Stimulated activated CD8-positive, alpha-beta memory T cell treated with anti-CD3 and anti-CD28 coated beads, Interleukin-7, amount 100 ng/mL, for 48 hours (primary cell): ENCODE measurements around the gene C9orf152.
"Not testable (repeated sequence)": the region's sequence is repeated elsewhere in the genome, so short reads cannot be mapped to it uniquely, and the experiment has no call there.

Experiments used
- DNase-seq, 2 donors: peaks; one replicate each; pipeline ENCODE4 v3.0.0-alpha.2; 2020; ENCODE audit warnings: low read depth in 1 of 2; ENCODE audit errors: extremely low read depth in 1 of 2

C9orf152 gene

GRCh38 chr9:110214586-110215355 lies 6.8 kb upstream of the C9orf152 start:
- DNase-seq = no peak

- DNase-seq = no peak
Observed at GRCh38 chr9:110214090-110214489, 6.1 kb upstream of the C9orf152 start.

GRCh38 chr9:110213413-110214044 lies 5.6 kb upstream of the C9orf152 start:
- no peak for DNase-seq

- no peak for DNase-seq
Observed at GRCh38 chr9:110207071-110207641, 803 bp downstream of the C9orf152 start.

- no peak for DNase-seq
Observed at GRCh38 chr9:110206389-110206788, 1.6 kb downstream of the C9orf152 start.

- not testable (repeated sequence) for DNase-seq
Observed at GRCh38 chr9:110205612-110206011, 2.3 kb downstream of the C9orf152 start.

GRCh38 chr9:110202232-110202631 lies 5.7 kb downstream of the C9orf152 start:
- no peak for DNase-seq

- DNase-seq = no peak
Observed at GRCh38 chr9:110199643-110200042, 8.3 kb downstream of the C9orf152 start.

- DNase-seq = no peak
Observed at GRCh38 chr9:110198357-110198756, 9.6 kb downstream of the C9orf152 start.

- no peak for DNase-seq
Observed at GRCh38 chr9:110197330-110198187, 10.4 kb downstream of the C9orf152 start.

GRCh38 chr9:110196084-110196499 lies 11.9 kb downstream of the C9orf152 start:
- DNase-seq = not testable (repeated sequence)

GRCh38 chr9:110192531-110193261 lies 15.3 kb downstream of the C9orf152 start:
- DNase-seq = no peak

GRCh38 chr9:110191615-110192014 lies 16.3 kb downstream of the C9orf152 start:
- no peak for DNase-seq

GRCh38 chr9:110189559-110190320 lies 18.2 kb downstream of the C9orf152 start:
- DNase-seq = no peak

GRCh38 chr9:110188991-110189390 lies 19.0 kb downstream of the C9orf152 start:
- DNase-seq = no peak

GRCh38 chr9:110188101-110188500 lies 19.9 kb downstream of the C9orf152 start:
- no peak for DNase-seq

- DNase-seq = no peak
Observed at GRCh38 chr9:110187126-110187525, 20.8 kb downstream of the C9orf152 start.

GRCh38 chr9:110186254-110186653 lies 21.7 kb downstream of the C9orf152 start:
- DNase-seq = no peak

GRCh38 chr9:110185806-110186205 lies 22.2 kb downstream of the C9orf152 start:
- DNase-seq = no peak
